Activated CD4-positive, alpha-beta T cell treated with anti-CD3 and anti-CD28 coated beads, Interleukin-2, amount 50 U/mL, for 4 hours (primary cell): ENCODE measurements around the gene COL24A1.

Source experiments
- DNase-seq, 2 experiments: peaks; one replicate each; pipeline ENCODE4 v3.0.0-alpha.2; 2020

Gene COL24A1

GRCh38 chr1:86156566-86157455, at the start of gene COL24A1:
Gene COL24A1 (minus strand): TSS chr1:86156772. CDS start chr1:86156396, 376 bp downstream.
- no peak for DNase-seq

- no peak for DNase-seq
Observed at GRCh38 chr1:86205741-86206140, 49.2 kb upstream of the COL24A1 start.

- DNase-seq: no peak
Observed at GRCh38 chr1:86202552-86203340, 46.2 kb upstream of the COL24A1 start.

GRCh38 chr1:86201311-86201710, 44.7 kb upstream of the COL24A1 start:
- no peak for DNase-seq

GRCh38 chr1:86200901-86201300, 44.3 kb upstream of the COL24A1 start:
- no peak for DNase-seq

GRCh38 chr1:86197206-86197855, 40.8 kb upstream of the COL24A1 start:
- no peak for DNase-seq

- no peak for DNase-seq
Observed at GRCh38 chr1:86195281-86195680, 38.7 kb upstream of the COL24A1 start.

- DNase-seq: no peak
Observed at GRCh38 chr1:86194491-86195034, 38.0 kb upstream of the COL24A1 start.

- no peak for DNase-seq
Observed at GRCh38 chr1:86192417-86192816, 35.8 kb upstream of the COL24A1 start.

- no peak for DNase-seq
Observed at GRCh38 chr1:86191958-86192357, 35.4 kb upstream of the COL24A1 start.

- no peak for DNase-seq
Observed at GRCh38 chr1:86190873-86191272, 34.3 kb upstream of the COL24A1 start.

GRCh38 chr1:86184426-86184825, 27.9 kb upstream of the COL24A1 start:
- no peak for DNase-seq

GRCh38 chr1:86183810-86184209, 27.2 kb upstream of the COL24A1 start:
- DNase-seq: no peak

- no peak for DNase-seq
Observed at GRCh38 chr1:86176226-86176625, 19.7 kb upstream of the COL24A1 start.

- no peak for DNase-seq
Observed at GRCh38 chr1:86175756-86176155, 19.2 kb upstream of the COL24A1 start.

GRCh38 chr1:86169625-86170024, 13.1 kb upstream of the COL24A1 start:
- no peak for DNase-seq

GRCh38 chr1:86159800-86160199, 3.2 kb upstream of the COL24A1 start:
- DNase-seq: no peak

- DNase-seq: no peak
Observed at GRCh38 chr1:86155807-86156565, 586 bp downstream of the COL24A1 start.

GRCh38 chr1:86155051-86155806, 1.3 kb downstream of the COL24A1 start:
- no peak for DNase-seq

GRCh38 chr1:86154571-86155050, 2.0 kb downstream of the COL24A1 start:
- no peak for DNase-seq

GRCh38 chr1:86153836-86154235, 2.7 kb downstream of the COL24A1 start:
- no peak for DNase-seq
